Neural cell (in vitro differentiated cells): ENCODE measurements around the gene CPEB2. TPM values are rescaled to one million over a fixed set of nuclear protein-coding genes. Genes with fewer than 3 reads are reported as not detected.

ENCODE experiments used
- H2AFZ ChIP-seq: fragments of 200-600, 300-800 bp; sonication (generic), shearing (Covaris generic); 2 replicates; pipeline ENCODE4 v1.6.0; 2014; ENCODE audit warnings: low read depth, mild to moderate bottlenecking, antibody characterized with exemption, low read length, moderate library complexity
- H3F3A ChIP-seq: fragments of 200-600 bp; shearing (Covaris generic); 2 replicates; pipeline ENCODE4 v1.6.1; 2016; ENCODE audit warnings: mild to moderate bottlenecking, moderate library complexity, mixed read lengths, antibody characterized with exemption, low read length; ENCODE audit not compliant: insufficient read depth, poor library complexity, severe bottlenecking
- H3K27ac ChIP-seq: fragments of 200-600, 300-800 bp; sonication (generic), shearing (Covaris generic); 2 replicates; pipeline ENCODE4 v1.5.1; 2014; ENCODE audit warnings: mild to moderate bottlenecking, low read length, moderate library complexity
- H3K27me3 ChIP-seq: fragments of 300-800, 200-600 bp; sonication (generic), shearing (Covaris generic); 2 replicates; pipeline ENCODE4 v1.6.0; 2014; ENCODE audit warnings: mild to moderate bottlenecking, low read depth, low read length, moderate library complexity; ENCODE audit not compliant: insufficient read depth
- H3K36me3 ChIP-seq: fragments of 300-800, 200-600 bp; sonication (generic), shearing (Covaris generic); 2 replicates; pipeline ENCODE4 v1.5.1; 2014; ENCODE audit warnings: mild to moderate bottlenecking, antibody characterized with exemption, low read length, moderate library complexity; ENCODE audit not compliant: insufficient read depth
- H3K4me2 ChIP-seq: fragments of 300-800, 200-600 bp; sonication (generic), shearing (Covaris generic); 2 replicates; pipeline ENCODE4 v1.6.0; 2014; ENCODE audit warnings: mild to moderate bottlenecking, low read length
- H3K4me3 ChIP-seq: fragments of 300-800, 200-600 bp; sonication (generic), shearing (Covaris generic); 2 replicates; pipeline ENCODE4 v1.5.1; 2014; ENCODE audit warnings: mild to moderate bottlenecking, low read length, moderate library complexity
- H3K79me2 ChIP-seq: fragments of 200-600 bp; shearing (Covaris generic); replicated peaks from 2 replicates; pipeline ENCODE4 v1.6.0; 2014; ENCODE audit warnings: mild to moderate bottlenecking, low read length, moderate library complexity; ENCODE audit not compliant: insufficient read depth
- H3K9ac ChIP-seq: fragments of 300-800, 200-600 bp; sonication (generic), shearing (Covaris generic); 2 replicates; pipeline ENCODE4 v1.6.1; 2016; ENCODE audit warnings: mild to moderate bottlenecking, low read length, mixed read lengths
- H3K9me2 ChIP-seq: fragments of 200-600 bp; shearing (Covaris generic); 2 replicates; pipeline ENCODE4 v1.6.1; 2016; ENCODE audit warnings: mild to moderate bottlenecking, low read length, mixed read lengths; ENCODE audit not compliant: insufficient read depth
- H3K9me3 ChIP-seq: fragments of 200-600, 300-800 bp; sonication (generic), shearing (Covaris generic); 2 replicates; pipeline ENCODE4 v1.6.1; 2016; ENCODE audit warnings: mild to moderate bottlenecking, mixed run types, low read length, moderate library complexity, mixed read lengths
- H4K20me1 ChIP-seq: fragments of 200-600 bp; shearing (Covaris generic); 2 replicates; pipeline ENCODE4 v1.6.1; 2016; ENCODE audit warnings: mild to moderate bottlenecking, mixed run types; ENCODE audit not compliant: insufficient read depth
- EP300 ChIP-seq: fragments of 450-650 bp; conservative IDR thresholded peaks from 2 replicates; pipeline ENCODE4 v1.6.1; 2014; ENCODE audit warnings: antibody characterized with exemption, mild to moderate bottlenecking, moderate library complexity; ENCODE audit not compliant: poor library complexity, severe bottlenecking
- EZH2 ChIP-seq: fragments of 200-600, 300-800 bp; shearing (Covaris generic), sonication (generic); IDR thresholded peaks from 2 replicates; pipeline ENCODE4 v1.6.1; 2014; ENCODE audit warnings: antibody characterized with exemption, low read length, borderline replicate concordance, mild to moderate bottlenecking; ENCODE audit not compliant: insufficient read depth, poor library complexity, severe bottlenecking
- MXI1 ChIP-seq: fragments of 450-650 bp; conservative IDR thresholded peaks from 2 replicates; pipeline ENCODE4 v1.6.1; 2014; ENCODE audit warnings: antibody characterized with exemption, mild to moderate bottlenecking; ENCODE audit not compliant: poor library complexity, severe bottlenecking
- POLR2AphosphoS5 ChIP-seq: IDR thresholded peaks from 2 replicates; pipeline ENCODE4 v1.6.1; 2012
- RAD21 ChIP-seq: fragments of 450-650 bp; conservative IDR thresholded peaks from 2 replicates; pipeline ENCODE4 v1.6.1; 2014; ENCODE audit warnings: antibody characterized with exemption, mild to moderate bottlenecking, moderate library complexity
- SMC3 ChIP-seq: fragments of 450-650 bp; conservative IDR thresholded peaks from 2 replicates; pipeline ENCODE4 v1.6.1; 2014; ENCODE audit warnings: antibody characterized with exemption, mild to moderate bottlenecking, moderate library complexity; ENCODE audit not compliant: poor library complexity
- TAF1 ChIP-seq: IDR thresholded peaks from 2 replicates; pipeline ENCODE4 v1.6.1; 2012; ENCODE audit warnings: low read depth
- polyA plus RNA-seq: library from polyadenylated mRNA; depleted of rRNA; stranded (reverse); fragments of >200 nt; gene quantifications from 2 replicates; pipeline ENCODE4 v1.2.3, GENCODE V29; 2014
- TF ChIP-seq, protein P1 (sequence below): IDR thresholded peaks from 2 replicates; pipeline ENCODE4 v1.6.1; 2012; ENCODE audit warnings: borderline replicate concordance
- TF ChIP-seq, protein P2 (sequence below): fragments of 450-650 bp; IDR thresholded peaks from 2 replicates; pipeline ENCODE4 v1.5.1; 2014; ENCODE audit warnings: antibody characterized with exemption, mild to moderate bottlenecking, moderate library complexity; ENCODE audit not compliant: poor library complexity, severe bottlenecking

The CPEB2 gene
- polyA plus RNA-seq, 1 donor from 2014 or later, result 12.4 TPM

DNA sequence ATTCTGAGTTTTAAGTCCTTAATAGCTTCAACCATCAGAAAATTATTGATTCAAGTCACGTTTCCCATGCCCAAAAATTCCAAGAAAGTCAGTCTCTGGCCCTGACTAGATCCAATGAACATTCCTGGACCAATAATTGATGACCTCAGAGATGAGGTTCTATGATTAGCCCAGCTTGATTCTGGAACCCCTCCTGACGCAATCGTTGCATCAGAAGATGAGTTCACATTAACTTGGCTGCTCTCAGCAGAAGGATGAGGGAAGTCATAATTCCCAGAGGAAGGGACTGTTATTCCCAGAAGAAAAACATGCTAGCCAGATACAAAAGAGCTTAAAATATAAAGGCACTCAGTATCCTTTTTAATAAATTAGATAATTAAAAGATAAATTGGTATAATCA is 34.3 kb upstream of the CPEB2 start:
- Histone ChIP-seq H3K4me2 (no peak overlapping the region), H3K36me3 (no peaks in the 10 kb centered on the region), H3K9me2 (no peaks in the 10 kb centered on the region), H3K27me3 (no peaks in the 10 kb centered on the region), H3K9me3 (no peaks in the 10 kb centered on the region), H3K4me3 (no peak overlapping the region), H4K20me1 (no peaks in the 10 kb centered on the region), H3K79me2 (no peaks in the 10 kb centered on the region), H3K27ac (no peak overlapping the region), H3F3A (no peaks in the 10 kb centered on the region), H2AFZ (no peak overlapping the region), H3K9ac (no peak overlapping the region)
- TF ChIP-seq POLR2AphosphoS5, result no peak

DNA sequence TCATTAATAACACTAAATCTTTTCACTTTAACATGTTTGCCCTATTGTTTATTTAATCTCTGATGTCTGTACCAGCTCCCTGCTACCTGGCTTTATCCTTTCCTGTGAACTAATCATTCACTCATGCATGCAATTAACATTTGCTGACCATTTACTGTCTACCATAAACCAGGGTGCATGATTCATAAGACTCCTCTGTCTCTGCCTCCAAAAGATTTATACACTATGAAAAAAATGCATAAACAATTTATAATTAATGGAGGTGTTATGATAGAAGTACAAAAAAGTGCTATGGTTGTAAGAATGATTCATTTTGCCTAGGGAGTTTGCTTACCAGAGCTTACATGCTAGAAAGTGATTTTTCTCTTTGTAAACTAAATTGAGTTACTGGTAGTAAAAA is 24.5 kb upstream of the CPEB2 start:
- Histone ChIP-seq H3K79me2 (no peaks in the 10 kb centered on the region), H3K36me3 (no peaks in the 10 kb centered on the region), H3K9ac (no peak overlapping the region), H3K27me3 (no peaks in the 10 kb centered on the region), H3K9me2 (no peaks in the 10 kb centered on the region), H3K27ac (no peak overlapping the region), H3K9me3 (no peaks in the 10 kb centered on the region), H4K20me1 (no peaks in the 10 kb centered on the region), H3K4me3 (no peak overlapping the region), H3F3A (no peaks in the 10 kb centered on the region), H3K4me2 (no peak overlapping the region), H2AFZ (no peak overlapping the region)
- TF ChIP-seq, protein P1, sequence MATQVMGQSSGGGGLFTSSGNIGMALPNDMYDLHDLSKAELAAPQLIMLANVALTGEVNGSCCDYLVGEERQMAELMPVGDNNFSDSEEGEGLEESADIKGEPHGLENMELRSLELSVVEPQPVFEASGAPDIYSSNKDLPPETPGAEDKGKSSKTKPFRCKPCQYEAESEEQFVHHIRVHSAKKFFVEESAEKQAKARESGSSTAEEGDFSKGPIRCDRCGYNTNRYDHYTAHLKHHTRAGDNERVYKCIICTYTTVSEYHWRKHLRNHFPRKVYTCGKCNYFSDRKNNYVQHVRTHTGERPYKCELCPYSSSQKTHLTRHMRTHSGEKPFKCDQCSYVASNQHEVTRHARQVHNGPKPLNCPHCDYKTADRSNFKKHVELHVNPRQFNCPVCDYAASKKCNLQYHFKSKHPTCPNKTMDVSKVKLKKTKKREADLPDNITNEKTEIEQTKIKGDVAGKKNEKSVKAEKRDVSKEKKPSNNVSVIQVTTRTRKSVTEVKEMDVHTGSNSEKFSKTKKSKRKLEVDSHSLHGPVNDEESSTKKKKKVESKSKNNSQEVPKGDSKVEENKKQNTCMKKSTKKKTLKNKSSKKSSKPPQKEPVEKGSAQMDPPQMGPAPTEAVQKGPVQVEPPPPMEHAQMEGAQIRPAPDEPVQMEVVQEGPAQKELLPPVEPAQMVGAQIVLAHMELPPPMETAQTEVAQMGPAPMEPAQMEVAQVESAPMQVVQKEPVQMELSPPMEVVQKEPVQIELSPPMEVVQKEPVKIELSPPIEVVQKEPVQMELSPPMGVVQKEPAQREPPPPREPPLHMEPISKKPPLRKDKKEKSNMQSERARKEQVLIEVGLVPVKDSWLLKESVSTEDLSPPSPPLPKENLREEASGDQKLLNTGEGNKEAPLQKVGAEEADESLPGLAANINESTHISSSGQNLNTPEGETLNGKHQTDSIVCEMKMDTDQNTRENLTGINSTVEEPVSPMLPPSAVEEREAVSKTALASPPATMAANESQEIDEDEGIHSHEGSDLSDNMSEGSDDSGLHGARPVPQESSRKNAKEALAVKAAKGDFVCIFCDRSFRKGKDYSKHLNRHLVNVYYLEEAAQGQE, result no peak
- TF ChIP-seq, protein P2, sequence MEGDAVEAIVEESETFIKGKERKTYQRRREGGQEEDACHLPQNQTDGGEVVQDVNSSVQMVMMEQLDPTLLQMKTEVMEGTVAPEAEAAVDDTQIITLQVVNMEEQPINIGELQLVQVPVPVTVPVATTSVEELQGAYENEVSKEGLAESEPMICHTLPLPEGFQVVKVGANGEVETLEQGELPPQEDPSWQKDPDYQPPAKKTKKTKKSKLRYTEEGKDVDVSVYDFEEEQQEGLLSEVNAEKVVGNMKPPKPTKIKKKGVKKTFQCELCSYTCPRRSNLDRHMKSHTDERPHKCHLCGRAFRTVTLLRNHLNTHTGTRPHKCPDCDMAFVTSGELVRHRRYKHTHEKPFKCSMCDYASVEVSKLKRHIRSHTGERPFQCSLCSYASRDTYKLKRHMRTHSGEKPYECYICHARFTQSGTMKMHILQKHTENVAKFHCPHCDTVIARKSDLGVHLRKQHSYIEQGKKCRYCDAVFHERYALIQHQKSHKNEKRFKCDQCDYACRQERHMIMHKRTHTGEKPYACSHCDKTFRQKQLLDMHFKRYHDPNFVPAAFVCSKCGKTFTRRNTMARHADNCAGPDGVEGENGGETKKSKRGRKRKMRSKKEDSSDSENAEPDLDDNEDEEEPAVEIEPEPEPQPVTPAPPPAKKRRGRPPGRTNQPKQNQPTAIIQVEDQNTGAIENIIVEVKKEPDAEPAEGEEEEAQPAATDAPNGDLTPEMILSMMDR, result no peak
- TF ChIP-seq EP300 (no peak), POLR2AphosphoS5 (no peak), RAD21 (no peak), MXI1 (no peak), EZH2 (no peak), SMC3 (no peak), TAF1 (no peak)

DNA sequence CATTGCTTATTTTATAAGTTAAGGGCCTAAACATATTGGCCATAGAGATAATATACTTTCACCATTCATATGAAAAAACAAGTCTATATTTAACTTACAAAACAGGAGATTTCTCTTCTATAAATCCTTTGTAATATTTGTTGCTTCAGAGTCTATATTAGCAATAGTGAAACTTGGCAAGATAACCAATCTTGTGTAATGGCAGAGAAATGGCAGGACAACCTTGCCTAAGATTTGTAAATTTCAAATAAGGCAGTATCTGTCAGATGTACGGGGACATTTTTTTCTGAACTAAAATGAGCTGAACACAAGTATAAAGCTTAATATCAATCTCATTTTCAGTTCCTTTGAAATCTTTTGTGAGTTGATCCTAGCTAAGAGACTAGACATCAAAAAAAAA is 17.8 kb upstream of the CPEB2 start:
- H3K4me2 ChIP-seq, result no peak overlapping the region
- H3K9me2 ChIP-seq, result no peaks in the 10 kb centered on the region
- no peak overlapping the region for H2AFZ ChIP-seq
- H3K4me3 ChIP-seq, result no peak overlapping the region
- H3K9me3 ChIP-seq, result no peaks in the 10 kb centered on the region
- TF ChIP-seq, protein P2, result no peak
- TF ChIP-seq POLR2AphosphoS5 (no peak), TAF1 (no peak), RAD21 (no peak), SMC3 (no peak), MXI1 (no peak)
- no peaks in the 10 kb centered on the region for H3F3A ChIP-seq
- H3K27me3 ChIP-seq, result no peaks in the 10 kb centered on the region
- H3K36me3 ChIP-seq, result no peaks in the 10 kb centered on the region
- no peaks in the 10 kb centered on the region for H3K79me2 ChIP-seq
- no peak overlapping the region for H3K9ac ChIP-seq
- H3K27ac ChIP-seq, result no peak overlapping the region
- no peaks in the 10 kb centered on the region for H4K20me1 ChIP-seq
